ENCODE results near the gene RTN1.

RTN1 gene

DNA sequence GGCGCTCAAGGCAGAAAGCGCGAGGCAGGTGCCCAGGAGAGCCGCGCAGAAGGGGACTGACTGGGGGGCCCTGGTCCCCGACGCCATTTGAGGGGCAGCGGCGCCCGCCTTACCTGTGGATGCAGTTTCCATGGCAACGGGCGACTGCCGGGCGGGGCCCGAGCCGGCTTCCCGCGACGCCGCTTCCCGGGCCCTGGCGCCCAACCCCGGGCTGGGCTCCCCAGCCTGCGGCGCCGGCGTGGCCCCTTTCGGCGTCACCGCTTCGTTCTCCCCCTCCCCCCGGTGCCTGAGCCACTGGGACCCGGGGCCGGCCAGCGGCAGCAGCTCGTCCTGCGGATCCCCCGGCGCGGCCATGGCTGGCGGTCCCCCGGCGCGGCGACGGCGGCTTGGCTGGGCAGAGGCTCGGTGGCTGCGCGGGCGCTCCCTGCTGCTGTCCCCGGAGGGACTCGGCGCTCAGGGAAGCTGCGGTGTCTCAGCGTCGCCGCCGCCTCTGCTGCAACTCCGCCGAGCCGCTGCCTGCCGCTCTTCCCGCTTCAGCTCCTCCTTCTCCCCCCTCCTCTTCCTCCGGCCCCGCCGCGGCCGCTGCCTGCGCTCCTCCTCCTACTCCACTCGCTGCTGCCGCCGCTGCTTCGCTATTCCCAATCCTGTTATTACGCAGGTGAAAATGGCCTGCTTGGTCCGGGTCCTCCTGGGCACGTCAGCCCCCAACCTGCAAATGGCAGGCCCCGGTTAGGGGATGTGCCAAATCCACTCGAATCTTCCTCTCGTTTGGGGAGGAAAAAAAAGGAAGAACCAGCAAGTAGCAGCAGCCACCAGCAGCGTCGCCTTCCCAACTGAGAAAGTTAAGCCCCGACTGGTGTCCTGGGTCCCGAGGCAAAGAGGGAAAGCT is at the start of gene RTN1:
RTN1 (minus strand) TSS at position 500 of the 889 bp plus-strand sequence; CDS start at position 354, 146 bp downstream.
- peak in 1 of 2 experiments; percentile 3 for DNase-seq
- TF ChIP-seq GATA1 (IDR thresholded peaks at IDR 0.05; ENCODE audit: low read depth, low read length) = no peak
- TF ChIP-seq POLR2A (IDR thresholded peaks at IDR 0.05; ENCODE audit: low read length) = no peak

DNA sequence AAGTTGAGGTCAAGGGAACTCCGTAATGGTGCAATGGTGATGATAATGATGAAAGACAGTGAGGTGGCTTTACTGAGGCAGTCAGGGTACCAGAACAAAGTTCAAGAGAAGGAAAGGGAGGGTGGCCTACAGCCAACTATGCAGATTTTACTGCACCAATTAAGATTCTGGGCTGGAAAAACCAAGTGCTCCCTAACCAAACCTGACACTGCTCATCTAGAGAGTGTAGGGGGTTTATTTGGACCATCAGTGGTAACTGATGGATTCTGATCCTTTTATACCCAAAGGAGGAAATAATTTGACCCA is 49.8 kb upstream of the RTN1 start:
- no peak for DNase-seq
- TF ChIP-seq GATA1 (IDR thresholded peaks at IDR 0.05; ENCODE audit: low read depth, low read length) (no peak), POLR2A (IDR thresholded peaks at IDR 0.05; ENCODE audit: low read length) (no peak)

DNA sequence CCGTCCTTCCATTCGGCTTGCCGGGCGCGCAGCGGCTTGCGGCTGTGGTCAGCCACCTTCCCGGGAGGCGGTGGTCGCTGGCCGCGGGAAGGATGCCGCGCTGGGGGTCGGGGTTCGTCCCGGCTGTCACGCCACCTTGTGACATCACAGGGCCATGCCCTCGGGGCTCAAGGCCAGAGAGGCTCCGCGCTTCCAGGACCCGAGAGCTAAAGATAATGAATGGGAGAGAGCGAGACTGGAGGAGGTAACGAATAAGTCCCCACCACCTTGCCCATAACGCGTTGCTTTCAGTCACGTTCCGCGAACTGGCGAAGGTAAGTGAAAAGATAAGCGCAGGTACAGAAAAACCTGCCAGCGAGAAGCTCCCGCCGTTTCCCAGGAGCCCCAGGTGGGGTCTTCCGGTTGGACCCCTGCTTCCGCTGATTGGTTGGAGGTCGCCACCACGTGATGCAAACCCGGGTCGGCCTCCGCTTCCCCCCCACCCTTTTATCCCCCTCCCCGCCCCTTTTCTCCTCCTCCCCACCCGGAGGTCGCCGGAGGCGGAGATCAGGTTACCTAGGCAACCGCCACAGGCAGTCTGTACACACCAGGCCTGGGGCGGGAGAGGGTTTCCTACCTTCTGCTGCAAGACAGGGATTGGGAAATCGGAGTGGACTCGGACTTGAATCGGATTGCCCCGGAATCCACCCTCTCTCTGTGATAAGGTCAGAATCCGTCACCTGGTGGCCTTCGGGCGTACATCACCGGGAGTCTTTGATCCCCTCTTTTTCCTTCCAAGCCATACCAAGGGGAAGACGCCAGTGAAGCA is 49.2 kb upstream of the RTN1 start, which contains the start of gene LRRC9:
LRRC9 (plus strand) TSS at position 575 of the 808 bp plus-strand sequence.
- no peak for TF ChIP-seq POLR2A (IDR thresholded peaks at IDR 0.05; ENCODE audit: low read length)
- DNase-seq = no peak

DNA sequence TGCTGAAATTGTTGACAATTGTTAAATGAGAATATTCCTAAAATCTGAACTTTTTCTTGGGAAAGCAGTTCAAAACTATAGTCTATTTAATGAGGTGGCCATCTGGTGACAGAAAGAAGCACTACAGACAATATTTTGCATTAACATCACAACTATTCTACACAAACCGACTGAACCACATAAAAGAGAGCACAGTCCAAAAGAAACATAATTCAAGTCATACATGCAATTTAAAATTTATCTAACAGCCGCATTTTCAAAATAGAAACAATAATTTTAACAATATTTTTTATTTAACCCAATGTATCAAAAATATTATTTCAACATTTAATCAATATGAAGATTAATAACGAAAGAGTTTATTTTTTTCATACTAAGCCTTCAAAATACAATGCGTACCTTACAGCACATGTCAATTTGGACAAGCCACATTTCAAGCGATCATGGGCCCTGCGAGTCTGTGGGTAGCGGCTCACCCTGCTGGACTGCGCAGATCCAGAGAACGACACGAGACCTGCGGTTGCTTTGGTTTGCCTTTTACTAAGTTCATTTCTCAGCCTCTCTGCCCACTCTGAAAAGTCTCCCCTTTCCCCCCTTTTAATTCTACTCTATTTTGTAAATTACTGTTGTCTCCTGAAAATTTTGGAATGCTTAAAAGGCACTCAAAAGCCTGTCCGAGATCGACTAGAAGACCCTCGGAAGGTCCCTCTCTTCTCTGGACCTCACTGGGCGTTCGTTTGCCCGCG is 48.4 kb upstream of the RTN1 start:
- TF ChIP-seq POLR2A (IDR thresholded peaks at IDR 0.05; ENCODE audit: low read length) (no peak), GATA1 (IDR thresholded peaks at IDR 0.05; ENCODE audit: low read depth, low read length) (no peak)
- peak; percentile 7 to 23 for DNase-seq

GRCh38 chr14:59913187-59913586 is 42.6 kb upstream of the RTN1 start:
- no peak for TF ChIP-seq POLR2A (IDR thresholded peaks at IDR 0.05; ENCODE audit: low read length)
- TF ChIP-seq GATA1 (IDR thresholded peaks at IDR 0.05; ENCODE audit: low read depth, low read length) = no peak
- DNase-seq = no peak

DNA sequence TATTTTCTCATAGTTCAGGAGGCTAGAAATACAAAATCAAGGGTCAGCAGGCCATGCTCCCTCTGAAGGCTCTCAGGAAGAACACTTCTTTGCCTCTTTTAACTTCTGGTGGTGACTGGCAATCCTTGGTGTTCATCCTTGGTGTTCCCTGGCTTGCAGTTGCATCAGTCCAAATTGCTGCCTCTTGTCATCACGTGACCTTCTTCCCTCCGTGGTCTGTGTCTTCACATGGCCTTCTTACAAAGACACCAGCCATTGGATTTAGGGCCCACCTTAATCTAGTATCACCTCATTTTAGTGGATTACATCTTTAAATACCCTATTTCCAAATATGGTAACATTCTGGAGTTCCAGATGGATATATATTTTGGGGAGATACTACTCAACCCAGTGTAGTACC is 41.9 kb upstream of the RTN1 start:
- DNase-seq = no peak
- no peak for TF ChIP-seq POLR2A (IDR thresholded peaks at IDR 0.05; ENCODE audit: low read length)
- TF ChIP-seq GATA1 (IDR thresholded peaks at IDR 0.05; ENCODE audit: low read depth, low read length) = no peak

GRCh38 chr14:59905188-59905587 is 34.6 kb upstream of the RTN1 start:
- TF ChIP-seq POLR2A (IDR thresholded peaks at IDR 0.05; ENCODE audit: low read length) (no peak), GATA1 (IDR thresholded peaks at IDR 0.05; ENCODE audit: low read depth, low read length) (no peak)
- no peak for DNase-seq

- no peak for DNase-seq
- no peak for TF ChIP-seq GATA1 (IDR thresholded peaks at IDR 0.05; ENCODE audit: low read depth, low read length)
- TF ChIP-seq POLR2A (IDR thresholded peaks at IDR 0.05; ENCODE audit: low read length) = no peak
These were observed 33.6 kb upstream of the RTN1 start for GRCh38 chr14:59904184-59904583.

DNA sequence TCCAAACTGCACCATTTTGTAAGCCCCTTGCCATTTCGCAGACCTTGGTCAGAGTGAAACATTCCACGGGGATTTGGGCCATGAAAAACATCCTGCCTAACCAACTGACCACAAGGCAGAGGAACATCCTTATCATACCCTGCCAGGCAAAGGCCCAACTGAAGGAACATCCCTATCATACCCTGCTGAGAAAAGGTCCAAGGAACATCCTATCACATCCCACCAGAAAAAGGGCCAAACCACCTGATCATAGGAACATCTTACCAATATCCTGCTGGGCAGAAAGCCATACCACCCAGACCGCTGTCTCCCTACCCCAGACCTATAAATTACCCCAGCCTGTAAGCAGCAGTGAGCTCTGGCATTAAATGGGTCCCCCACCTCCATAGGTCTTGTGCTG is 30.0 kb upstream of the RTN1 start:
- no peak for TF ChIP-seq GATA1 (IDR thresholded peaks at IDR 0.05; ENCODE audit: low read depth, low read length)
- no peak for TF ChIP-seq POLR2A (IDR thresholded peaks at IDR 0.05; ENCODE audit: low read length)
- DNase-seq = no peak

GRCh38 chr14:59897757-59898383 is 27.3 kb upstream of the RTN1 start:
- DNase-seq = peak in 1 of 2 experiments; percentile 10

DNA sequence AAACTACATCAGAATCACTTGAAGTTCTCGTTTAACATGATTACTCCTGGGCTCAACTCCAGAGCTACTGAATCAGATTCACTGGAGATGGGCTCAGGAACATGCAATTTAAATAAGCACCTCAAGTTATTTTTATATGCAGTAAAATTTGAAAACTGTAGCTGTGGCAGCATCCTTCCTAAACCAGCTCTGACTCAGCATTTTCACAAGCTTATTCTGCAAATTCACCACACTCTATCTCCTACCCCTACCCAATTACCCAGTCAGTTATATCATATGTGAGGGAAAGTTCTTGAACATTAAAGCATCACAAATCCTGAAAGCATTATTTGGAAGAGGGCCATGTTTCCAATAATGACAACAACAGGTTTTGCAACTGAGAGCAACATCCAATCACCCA is 25.1 kb upstream of the RTN1 start:
- TF ChIP-seq GATA1 (IDR thresholded peaks at IDR 0.05; ENCODE audit: low read depth, low read length) (no peak), POLR2A (IDR thresholded peaks at IDR 0.05; ENCODE audit: low read length) (no peak)
- no peak for DNase-seq

More at GRCh38 chr14:59897757-59898383, 27.3 kb upstream of the RTN1 start:
- TF ChIP-seq POLR2A (IDR thresholded peaks at IDR 0.05; ENCODE audit: low read length) (no peak), GATA1 (IDR thresholded peaks at IDR 0.05; ENCODE audit: low read depth, low read length) (no peak)

DNA sequence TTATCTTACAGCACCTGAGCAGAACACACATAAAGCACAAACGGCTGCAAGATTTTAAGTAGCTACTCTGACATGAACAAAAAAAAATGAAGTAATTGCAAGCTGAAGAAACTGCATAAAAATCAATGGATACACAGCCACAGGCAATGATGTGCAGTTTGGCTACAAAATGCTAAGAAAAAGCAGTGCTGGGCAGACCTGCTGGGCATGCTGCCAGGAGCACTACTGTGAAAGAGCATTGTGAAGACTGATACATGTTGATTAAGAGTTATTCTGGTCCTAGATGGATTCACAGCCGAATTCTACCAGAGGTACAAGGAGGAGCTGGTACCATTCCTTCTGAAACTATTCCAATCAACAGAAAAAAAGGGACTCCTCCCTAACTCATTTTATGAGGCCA is 20.1 kb upstream of the RTN1 start:
- TF ChIP-seq GATA1 (IDR thresholded peaks at IDR 0.05; ENCODE audit: low read depth, low read length) (no peak), POLR2A (IDR thresholded peaks at IDR 0.05; ENCODE audit: low read length) (no peak)
- DNase-seq = no peak

DNA sequence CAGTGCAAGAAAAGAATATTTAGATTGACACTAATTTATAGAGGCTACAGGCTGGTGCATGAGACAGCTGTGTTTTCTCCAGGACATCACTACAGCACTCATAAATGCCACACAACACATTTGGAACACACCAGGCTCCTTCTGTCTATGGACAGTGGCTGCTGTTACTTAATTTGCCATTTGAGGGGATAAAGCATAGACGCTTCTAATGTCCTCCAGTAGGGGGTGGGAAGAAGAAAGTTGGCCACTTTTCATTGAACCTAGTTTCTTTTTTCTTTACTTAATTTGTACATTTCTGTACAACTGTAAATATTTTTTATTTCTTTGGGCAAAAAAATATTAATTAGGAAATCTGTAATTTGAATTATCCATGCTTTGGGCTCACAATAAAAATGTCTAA is 12.4 kb upstream of the RTN1 start:
- DNase-seq = no peak
- TF ChIP-seq GATA1 (IDR thresholded peaks at IDR 0.05; ENCODE audit: low read depth, low read length) (no peak), POLR2A (IDR thresholded peaks at IDR 0.05; ENCODE audit: low read length) (no peak)

DNA sequence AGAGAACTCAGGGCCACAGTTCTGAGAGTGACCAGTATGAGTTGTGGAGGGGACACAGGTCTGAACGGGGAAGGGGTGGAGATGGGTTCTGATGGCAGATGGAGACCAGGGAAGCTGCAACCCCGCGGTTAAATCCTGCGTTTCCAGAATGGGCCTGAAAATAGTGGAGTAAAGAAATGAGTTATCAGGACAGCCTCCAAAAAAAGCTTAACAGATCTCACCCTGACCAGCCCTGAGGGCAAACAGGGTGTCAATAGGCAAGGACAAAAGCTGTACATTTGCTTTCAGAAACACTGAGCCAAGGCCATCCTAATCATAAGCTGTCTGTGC is 555 bp upstream of the RTN1 start:
- DNase-seq = no peak
- TF ChIP-seq POLR2A (IDR thresholded peaks at IDR 0.05; ENCODE audit: low read length) (no peak), GATA1 (IDR thresholded peaks at IDR 0.05; ENCODE audit: low read depth, low read length) (no peak)

Measured in erythroblast (primary cell).